IPS-NIHi7 (cell line): ENCODE results near the gene PROM1.

Source experiments
- DNase-seq: peaks from one replicate; pipeline ENCODE4 v3.0.0; 2012; ENCODE audit warnings: mixed read lengths; ENCODE audit errors: extremely low spot score

PROM1 gene, protein sequence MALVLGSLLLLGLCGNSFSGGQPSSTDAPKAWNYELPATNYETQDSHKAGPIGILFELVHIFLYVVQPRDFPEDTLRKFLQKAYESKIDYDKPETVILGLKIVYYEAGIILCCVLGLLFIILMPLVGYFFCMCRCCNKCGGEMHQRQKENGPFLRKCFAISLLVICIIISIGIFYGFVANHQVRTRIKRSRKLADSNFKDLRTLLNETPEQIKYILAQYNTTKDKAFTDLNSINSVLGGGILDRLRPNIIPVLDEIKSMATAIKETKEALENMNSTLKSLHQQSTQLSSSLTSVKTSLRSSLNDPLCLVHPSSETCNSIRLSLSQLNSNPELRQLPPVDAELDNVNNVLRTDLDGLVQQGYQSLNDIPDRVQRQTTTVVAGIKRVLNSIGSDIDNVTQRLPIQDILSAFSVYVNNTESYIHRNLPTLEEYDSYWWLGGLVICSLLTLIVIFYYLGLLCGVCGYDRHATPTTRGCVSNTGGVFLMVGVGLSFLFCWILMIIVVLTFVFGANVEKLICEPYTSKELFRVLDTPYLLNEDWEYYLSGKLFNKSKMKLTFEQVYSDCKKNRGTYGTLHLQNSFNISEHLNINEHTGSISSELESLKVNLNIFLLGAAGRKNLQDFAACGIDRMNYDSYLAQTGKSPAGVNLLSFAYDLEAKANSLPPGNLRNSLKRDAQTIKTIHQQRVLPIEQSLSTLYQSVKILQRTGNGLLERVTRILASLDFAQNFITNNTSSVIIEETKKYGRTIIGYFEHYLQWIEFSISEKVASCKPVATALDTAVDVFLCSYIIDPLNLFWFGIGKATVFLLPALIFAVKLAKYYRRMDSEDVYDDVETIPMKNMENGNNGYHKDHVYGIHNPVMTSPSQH

DNA sequence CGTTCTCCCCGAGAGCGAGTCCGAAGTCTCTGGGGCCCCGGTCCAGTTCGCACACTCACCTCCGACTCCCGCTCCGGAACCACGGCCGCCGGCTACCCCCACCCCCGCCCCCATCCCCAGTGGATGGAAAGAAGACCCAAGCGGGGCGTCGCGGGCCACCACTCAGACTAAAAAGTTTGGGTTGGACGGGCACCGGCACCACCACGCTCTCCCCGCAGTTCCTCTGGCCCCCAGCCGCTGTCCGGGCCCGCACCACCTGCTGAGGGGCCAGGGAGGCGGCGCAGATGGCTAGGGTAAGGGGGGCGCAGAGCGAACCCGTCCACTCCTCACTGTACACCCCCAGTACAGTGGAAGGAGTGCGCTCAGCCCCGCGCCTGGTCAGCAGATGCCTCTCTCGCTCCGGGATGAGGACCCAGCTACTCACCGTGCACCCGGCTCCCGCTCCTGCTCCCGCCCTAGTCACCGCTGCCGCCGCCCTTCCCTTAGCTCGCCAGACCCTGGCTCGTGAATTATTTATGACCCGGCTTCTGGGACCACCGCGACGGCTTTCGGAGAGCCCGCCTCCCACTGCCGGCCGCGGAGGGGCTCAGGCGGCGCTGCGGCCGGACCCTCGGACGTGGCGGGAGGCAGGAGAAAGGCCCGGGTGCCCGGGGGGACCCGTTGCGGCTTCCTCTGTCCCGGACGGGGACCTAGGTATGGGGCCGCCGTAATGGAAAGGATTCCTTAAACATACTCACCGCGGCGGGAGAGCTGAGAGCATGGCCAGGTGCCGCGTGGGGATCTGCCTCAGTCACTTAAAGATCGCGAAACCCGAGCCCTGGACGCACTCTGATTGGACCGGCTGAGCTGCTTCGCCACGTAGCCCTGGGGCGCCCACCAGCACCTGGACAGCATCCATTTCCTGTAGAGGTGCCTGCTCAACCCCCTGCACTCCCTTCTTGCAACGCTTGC is at the start of gene PROM1:
PROM1 (minus strand) TSS at position 783 of the 951 bp plus-strand sequence. CDS start 8,117 bp downstream, outside the sequence.
- DNase-seq, result peak; percentile 69

DNA sequence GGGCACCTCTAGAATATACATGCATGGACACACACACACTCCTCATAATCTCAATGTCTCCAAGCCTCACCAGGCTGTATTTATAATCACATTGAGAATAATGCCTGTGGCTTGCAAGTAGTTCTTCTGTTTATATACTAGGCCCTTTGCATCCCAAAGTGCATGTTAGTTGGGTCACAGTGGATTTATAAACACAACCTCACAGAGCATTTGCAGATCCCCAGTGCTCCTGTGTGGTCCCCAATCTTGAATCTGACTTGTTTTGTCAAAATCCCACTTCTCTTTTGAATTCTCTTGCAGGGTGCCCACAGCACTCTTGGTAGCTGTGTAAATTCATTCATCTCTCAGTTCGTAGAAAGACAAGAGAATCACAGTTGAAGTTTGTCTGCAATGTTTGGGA is 49.6 kb upstream of the PROM1 start:
- DNase-seq, result no peak

DNA sequence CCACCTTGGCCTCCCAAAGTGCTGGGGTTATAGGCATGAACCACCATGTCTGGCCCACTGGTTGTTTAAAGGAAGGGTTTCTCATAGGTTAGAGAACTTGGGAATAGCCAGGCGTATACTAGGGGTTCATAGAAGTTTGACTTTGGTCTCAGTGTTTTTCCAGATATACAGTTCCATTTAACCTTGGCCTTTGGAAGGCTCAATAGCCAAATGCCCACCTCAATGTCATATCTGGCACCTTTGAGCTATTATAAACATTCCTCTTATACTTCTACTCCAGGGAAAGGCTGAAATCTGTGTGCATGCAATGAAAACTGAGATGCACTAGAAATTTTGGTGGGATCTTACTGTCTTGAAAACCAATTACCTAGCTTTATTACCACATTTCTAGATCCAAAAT is 47.5 kb upstream of the PROM1 start:
- no peak for DNase-seq

DNA sequence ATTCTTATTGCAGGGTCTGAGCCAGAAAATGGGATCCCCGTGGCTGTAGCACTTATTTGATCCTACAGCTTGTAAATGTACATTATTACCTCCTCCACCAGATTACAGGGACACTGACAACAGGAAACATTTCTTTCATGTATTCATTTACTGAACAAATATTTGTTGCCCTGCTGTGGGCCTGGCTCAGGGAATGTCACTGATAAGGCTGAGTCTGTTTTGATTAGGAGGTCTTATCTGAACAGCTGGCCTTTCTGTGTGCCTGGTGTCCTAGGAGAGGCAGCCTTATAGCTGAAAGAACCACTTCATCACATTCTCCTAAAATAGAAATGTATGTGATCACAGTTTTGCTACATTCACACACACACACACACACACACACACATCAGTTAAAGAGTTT is 45.5 kb upstream of the PROM1 start:
- DNase-seq, result no peak

DNA sequence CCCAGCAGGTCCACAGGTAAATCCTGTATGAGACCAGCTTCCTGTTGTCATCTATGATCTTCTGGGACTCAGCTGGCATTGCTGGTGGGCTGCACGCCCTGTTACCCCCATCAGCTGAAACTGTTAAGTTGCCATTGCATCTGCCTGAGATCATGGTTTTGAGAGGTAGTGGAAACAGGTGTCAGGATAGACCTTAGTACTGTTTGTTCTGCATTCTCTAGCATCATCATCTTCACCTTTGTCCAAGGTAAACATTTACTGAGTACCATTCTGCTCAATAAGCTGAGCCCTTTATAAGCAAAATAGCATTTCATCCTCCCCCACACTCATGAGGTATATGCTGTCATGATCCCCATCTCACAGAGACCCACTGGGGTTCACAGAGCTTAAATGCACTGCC is 42.9 kb upstream of the PROM1 start:
- no peak for DNase-seq

DNA sequence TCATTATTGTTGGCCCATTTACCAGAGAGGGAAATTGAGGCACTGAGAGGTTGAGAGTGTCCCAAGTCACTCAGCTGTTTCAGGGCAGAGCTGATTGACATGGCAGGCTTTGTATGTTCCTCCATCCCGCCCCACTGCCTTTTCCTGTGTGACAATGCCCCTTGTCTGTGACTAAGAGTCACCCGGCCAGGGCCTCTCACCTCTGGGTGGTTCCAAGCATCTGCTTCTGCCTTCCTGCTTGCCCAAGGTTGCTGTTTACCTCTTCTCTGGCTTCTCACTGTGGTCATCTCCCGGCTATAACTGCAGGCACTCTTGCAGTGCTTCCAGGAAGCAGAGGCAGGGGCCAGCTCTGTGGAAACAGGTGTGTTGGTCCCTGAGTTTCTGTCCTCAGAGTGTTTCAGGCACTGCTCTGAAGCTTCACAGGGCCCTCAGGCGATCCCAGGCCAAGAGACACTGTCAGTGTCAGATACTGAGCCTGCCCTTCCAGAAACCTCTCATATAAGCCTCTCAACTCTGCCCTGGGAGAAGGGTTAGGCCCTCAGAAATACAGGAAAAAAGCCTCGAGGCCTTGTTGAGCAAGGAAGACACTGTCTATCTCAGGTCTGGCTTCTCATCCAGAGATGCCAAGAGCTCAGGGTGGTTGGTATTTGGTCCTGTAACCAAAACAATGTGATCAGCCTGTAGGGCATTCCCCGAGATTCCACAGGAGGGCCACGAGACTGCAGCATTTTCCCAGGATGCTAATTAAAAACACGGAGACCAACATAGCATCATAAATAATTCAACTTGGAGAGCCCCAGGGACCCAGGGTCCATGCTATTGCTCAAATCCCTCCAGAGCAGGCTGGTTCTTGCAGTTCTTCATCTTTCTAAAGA is 42.0 kb upstream of the PROM1 start:
- no peak for DNase-seq

DNA sequence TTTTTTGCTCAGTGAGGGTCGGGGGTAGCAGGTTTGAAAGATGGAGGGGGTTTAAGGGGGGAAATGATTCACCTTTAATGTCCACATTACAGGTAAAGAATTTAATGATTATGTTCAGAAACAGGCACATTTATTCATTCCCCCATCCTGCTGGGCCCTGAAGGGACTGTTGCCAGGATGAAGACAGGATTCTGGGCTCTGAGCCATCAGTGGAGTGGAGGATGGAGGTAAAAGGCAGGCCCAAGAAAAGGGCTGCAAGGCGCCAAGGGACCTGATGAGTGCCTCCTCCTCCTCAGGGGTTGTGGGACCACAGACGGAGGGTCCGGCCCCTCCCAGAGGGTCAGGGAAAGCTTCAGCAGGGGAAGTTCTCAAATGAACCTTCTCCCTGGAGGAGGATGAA is 40.4 kb upstream of the PROM1 start:
- DNase-seq, result no peak

DNA sequence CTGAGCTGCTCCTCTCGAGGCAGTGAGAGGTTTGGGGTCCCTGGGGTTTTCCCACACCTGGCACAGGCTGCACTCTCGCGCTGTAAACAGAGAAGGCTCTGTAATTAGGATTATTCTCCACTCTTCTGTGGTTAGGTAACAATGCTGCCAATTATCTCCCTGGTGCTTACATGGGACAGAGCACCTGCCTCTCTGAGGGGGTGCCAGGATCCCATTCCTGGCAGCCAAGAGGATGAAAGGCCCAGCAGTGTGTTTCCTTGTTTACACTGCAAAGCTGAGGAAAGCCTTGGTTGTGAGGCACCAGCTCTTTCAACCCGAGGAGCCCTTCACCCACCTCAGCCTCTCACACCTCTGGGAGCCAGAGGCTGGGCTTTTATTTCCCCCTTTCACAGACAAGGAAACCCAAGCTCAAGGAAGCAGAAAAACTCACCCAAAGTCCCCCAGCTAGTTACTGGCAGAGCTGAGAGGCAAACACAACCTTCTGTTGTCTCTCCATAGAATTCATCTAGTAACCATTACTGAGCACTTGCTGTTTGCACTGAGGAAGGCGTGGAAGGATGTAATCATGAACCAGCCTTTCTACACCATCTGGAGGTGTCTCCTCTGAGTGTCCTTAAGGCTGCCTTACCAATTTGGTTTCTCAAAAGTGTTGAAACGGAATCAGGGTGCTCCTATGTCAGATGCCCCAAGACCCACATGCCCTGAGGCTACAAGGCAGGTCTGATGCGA is 39.7 kb upstream of the PROM1 start:
- DNase-seq, result no peak

DNA sequence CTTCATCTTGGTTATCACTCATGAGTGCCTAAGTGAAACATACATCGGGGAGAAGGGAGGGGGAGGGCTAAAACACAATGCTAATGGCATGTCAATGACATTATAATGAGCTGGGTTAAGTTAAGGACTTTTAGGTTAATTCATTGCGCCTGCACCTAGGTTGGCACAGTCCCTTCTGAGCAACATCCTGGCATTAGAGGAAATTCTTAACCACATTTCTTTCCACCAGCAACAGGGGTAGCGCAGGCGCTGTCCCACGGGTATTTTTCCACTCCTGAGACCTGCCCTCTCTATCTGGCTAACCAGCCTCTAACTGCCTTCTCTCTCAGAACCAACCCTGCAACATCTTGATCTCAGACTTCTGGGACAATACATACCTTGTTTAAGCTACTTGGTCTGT is 39.0 kb upstream of the PROM1 start:
- DNase-seq, result no peak

DNA sequence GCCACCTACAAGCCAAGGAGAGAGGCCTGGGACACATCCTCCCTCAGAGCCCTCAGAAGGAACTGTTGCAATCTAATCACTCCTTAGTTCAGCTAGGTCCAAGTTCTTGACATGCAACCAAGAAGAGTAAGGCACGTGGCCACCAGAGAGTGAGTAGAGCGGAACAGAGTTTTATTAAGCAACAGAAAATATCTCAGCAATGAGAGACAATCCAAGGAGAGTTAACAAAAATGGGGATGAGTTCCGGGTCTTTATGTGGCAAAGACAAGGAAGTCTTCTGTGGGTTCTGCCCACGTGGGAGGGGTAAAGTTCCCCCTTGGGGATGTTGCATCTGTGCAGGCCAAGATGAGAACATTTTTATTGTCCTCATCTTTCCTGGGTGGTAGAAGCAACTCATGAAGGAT is 38.5 kb upstream of the PROM1 start:
- DNase-seq, result no peak

DNA sequence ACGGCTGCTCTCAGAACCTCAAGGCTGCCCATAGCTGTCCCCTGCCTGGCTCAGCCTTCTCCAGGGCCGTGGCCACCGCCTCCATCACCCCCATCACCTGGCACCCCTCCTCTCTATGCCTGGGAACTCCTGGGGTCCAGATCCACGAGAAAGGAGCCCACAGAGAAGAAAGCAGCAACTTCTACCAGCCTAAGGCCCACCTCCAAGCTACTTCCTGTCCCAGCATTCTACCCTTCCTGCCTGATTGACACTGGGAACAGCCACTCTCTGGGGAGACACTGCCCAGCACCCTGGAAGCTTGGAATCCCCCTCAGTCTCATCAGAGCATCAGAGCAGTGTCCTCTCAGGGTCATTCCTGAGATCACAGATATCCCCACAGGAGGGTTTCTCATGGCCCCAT is 36.9 kb upstream of the PROM1 start:
- DNase-seq, result no peak

DNA sequence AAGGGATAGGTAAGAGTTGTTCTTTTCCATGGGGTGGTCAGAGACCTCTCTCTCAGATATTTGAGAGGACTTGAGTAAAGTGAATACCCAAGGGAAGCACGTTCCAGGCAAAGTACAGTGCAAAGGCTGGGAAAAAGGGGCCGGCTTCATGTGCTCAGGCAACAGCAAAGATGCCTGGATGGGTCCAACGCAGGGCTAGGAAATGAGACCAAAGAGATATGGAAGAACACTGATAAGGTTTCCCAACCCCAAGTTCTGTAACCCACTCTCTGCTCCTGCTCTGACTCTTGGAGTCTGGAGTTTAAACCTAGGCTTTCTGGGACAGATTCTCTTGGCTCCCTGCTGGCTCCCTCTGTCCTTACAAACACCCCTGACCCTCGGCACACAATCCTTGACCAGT is 36.2 kb upstream of the PROM1 start:
- DNase-seq, result no peak

DNA sequence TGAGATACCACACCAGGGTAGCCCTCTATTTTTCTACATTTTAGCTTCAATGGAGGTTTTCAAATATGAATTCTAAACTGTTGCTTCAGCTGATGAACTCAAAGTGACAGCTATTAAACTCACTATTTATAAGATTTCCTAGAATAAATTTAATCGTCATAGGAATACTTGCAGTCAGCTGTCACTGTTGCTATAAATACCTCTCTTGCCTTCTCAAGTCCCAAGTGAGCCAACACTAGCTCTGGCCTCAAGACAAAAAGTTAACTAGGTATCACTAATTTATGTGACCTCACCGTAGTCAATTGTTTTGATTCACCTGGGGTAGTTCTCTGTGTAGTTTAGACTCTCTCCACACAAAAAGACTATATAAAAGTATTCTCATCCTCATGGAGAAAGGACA is 34.3 kb upstream of the PROM1 start:
- DNase-seq, result no peak

DNA sequence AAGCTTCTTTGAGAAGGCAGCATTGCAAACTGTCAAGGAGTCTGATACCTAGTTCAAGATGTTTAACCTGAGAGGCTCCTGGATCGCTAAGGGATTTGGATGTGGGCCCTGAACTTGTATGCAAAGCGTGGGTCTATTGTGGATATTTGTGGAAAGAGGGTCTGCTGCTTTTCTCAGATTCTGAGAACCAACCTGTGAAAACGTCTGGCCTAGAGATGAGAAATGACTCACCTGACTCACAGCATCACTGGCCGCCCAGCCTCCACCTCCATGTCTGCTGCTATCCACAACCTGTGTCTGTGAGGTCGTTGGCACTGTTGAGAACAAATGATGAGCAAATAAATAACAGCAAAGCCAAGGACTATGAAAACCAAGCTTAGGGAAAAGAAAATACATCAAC is 33.3 kb upstream of the PROM1 start:
- no peak for DNase-seq

DNA sequence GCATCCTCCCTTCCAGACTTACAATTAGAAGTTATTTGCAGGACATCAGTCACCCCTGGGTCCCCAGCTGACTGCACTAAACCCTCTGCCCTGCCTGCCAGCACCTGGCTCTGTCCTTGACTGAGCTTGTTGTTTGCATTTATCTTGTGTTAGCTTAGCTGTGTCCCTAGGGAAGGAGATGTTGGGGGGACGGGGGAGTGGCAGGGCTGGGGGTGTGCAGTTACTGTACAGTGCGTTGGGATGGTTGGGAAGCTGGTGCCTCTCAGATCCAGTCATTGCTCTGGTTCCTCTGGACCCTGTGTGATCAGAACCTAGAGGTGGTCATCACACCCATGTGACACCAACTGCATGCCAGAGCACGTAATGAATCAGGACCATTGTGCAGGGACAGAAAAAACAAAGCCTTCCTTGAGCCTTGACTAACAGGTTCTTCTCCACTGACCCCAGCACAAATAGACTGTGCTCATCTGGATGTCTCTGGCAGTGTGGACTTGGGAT is 32.7 kb upstream of the PROM1 start:
- no peak for DNase-seq

DNA sequence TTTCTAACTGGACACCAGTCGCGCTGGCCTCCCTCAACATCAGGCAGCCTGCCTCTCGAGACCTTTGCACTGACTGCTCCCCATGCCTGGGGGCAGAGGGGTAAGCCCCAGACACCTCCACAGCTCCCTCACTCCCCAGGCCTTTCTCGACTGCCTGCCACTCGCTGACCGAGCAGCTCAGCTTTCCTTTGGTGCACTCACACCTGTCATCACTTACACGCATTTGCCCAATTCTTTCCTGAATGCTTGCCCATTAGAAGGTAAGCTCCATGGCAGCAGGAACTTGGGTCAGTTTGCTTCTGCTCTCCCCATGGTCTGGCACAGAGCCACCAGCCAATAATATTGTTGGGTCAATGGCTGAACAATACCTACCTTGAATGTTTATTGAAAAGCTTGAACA is 32.2 kb upstream of the PROM1 start:
- no peak for DNase-seq

DNA sequence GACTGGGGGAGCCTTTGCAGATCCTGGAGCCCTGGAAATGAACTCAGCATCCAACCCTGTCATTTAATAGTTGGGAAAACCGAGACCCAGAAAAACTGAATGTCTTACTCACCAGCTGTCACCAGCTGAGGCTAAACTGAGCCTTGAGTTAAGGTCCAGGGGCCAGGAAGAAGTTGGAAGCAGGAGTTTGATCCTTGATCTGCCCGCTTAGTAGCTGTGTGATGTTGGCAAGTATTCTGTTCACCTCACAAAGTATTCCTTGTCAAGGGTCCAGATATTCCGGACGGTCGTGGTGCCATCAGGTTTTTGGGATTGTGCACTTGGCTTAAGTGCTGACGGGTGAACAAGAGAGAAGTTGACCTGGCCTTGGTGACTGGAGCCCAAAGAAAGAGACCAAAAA is 30.7 kb upstream of the PROM1 start:
- DNase-seq, result no peak

DNA sequence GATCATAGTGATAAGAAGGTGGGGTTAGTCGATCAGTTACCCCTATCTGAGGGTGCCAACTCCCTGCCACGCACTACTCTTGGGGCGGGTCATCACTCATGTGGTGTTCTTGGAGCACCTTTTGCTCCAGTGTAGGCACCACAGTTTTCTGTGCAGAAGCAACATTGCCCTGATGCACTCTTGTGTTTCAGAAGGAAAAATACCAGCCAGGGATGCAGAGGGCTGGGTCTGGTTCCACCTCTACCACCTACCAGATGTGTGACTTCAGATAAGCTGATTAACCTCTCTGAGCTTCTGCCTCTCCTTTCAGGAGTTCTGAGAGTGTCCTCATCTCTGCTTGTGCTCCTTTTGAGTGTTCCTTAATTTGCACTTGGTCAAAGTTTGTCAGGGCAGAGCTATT is 29.9 kb upstream of the PROM1 start:
- no peak for DNase-seq

DNA sequence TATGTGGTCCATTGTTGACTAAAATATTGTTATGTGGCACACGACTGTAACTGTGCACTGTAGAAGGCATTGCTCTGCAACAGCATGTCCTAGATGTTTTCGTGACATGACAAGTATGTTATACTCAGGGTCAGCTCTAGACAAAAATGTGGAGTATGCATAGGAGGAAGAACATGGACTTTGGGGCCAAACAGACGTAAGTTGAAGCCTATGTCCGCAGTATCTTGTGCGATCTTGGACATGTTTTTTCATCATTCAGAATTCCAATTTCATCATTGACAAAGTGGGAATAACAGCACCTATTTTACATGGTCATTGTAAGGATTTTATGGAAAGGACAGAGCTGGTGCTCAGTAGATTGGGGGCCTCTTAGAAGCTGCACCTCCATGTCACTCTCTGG is 27.7 kb upstream of the PROM1 start:
- DNase-seq, result no peak

DNA sequence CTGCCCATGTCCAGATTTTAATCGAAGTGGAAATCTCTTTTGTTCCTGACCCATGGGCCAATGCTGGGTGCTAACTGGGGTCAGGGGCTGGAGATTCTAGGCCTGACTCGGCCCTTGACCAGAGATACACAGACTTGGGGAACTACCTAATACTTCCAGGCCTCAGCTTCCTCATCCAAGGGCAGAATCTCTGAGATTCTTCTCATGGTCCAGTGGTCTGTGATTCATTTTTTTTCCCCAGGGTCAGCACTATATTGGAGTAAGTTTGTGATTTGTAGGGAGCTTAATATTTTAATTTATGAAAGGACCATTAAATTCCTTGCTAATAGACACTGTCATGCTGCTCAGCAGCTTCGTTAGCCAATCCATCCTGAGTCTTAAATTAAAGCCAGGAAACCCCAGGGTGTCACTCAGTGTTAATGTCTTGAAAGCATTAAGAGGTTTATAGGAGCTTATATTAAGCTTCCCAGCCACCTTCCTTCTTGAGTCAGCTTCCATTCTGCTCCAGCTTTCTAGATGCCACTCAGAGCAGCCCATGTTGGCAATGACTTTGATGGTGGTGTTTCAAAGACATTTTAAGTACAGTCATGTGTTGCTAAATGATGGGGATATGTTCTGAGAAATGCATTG is 27.0 kb upstream of the PROM1 start:
- DNase-seq, result no peak
